Measurements from ENCODE around the gene CIB2. TPM values are rescaled to one million over a fixed set of nuclear protein-coding genes. Genes with fewer than 3 reads are reported as not detected.

Gene CIB2
- total and polyA plus RNA-seq, 8 donors, result 0.80 to 20.4 (median 5.2) TPM; not detected in 1

- Histone ChIP-seq H3K9me3 (no peaks in the 10 kb centered on the region), H3K27ac (no peak overlapping the region), H3K4me3 (no peak overlapping the region), H3K36me3 (peaks cover 70 to 100% (median 96%) of the 10 kb centered on the region in 4 donors), H3K4me1 (no peaks in the 10 kb centered on the region), H3K27me3 (no peaks in the 10 kb centered on the region)
- TF ChIP-seq CTCF (IDR thresholded peaks at IDR 0.05), result no peak
- 84 to 94% (median 92%) methylated on average over 13 of the region's 13 CpGs for WGBS, 5 donors
- intact Hi-C loops (cut with DNase I; ENCODE audit: low total_unique reads), result no loop called here
- no peak for DNase-seq
These were observed 30.8 kb upstream of the CIB2 start for GRCh38 chr15:78162038-78162437.

GRCh38 chr15:78159395-78159794, 28.1 kb upstream of the CIB2 start:
- H3K4me1 ChIP-seq, result peaks cover 0 to 20% (median 8%) of the 10 kb centered on the region in 4 donors
- peaks cover 47 to 90% (median 81%) of the 10 kb centered on the region in 4 donors for H3K36me3 ChIP-seq
- no peak overlapping the region for H3K4me3 ChIP-seq
- no peaks in the 10 kb centered on the region for H3K9me3 ChIP-seq
- H3K27me3 ChIP-seq, result no peaks in the 10 kb centered on the region
- intact Hi-C loops (cut with DNase I; ENCODE audit: low total_unique reads), result no loop called here
- WGBS, 5 donors, result 92 to 100% (median 98%) methylated on average over 3 of the region's 3 CpGs
- no peak overlapping the region for H3K27ac ChIP-seq
- no peak for DNase-seq
- no peak for TF ChIP-seq CTCF (IDR thresholded peaks at IDR 0.05)
- TF ChIP-seq POLR2A (IDR thresholded peaks at IDR 0.05), result no peak
- no peak for TF ChIP-seq EP300 (IDR thresholded peaks at IDR 0.05)

- TF ChIP-seq EP300 (IDR thresholded peaks at IDR 0.05), result no peak
- no peak for TF ChIP-seq POLR2AphosphoS5 (IDR thresholded peaks at IDR 0.05)
- no peak for TF ChIP-seq CTCF (IDR thresholded peaks at IDR 0.05)
- no peak for TF ChIP-seq POLR2A (IDR thresholded peaks at IDR 0.05)
- peaks cover 0 to 20% (median 10%) of the 10 kb centered on the region in 4 donors for H3K4me1 ChIP-seq
- no peak for DNase-seq
- intact Hi-C loops (cut with DNase I; ENCODE audit: low total_unique reads), result no loop called here
- no peak overlapping the region for H3K4me3 ChIP-seq
- no peaks in the 10 kb centered on the region for H3K9me3 ChIP-seq
- no peaks in the 10 kb centered on the region for H3K27me3 ChIP-seq
- no peak overlapping the region for H3K27ac ChIP-seq
- WGBS, 5 donors, result 18 to 48% (median 33%) methylated on average over 2 of the region's 2 CpGs
- peaks cover 36 to 68% (median 60%) of the 10 kb centered on the region in 4 donors for H3K36me3 ChIP-seq
These were observed 26.0 kb upstream of the CIB2 start for GRCh38 chr15:78157203-78157602.

- Histone ChIP-seq H3K4me1 (peaks cover 0 to 22% (median 11%) of the 10 kb centered on the region in 4 donors), H3K4me3 (no peak overlapping the region), H3K27me3 (no peaks in the 10 kb centered on the region), H3K36me3 (peaks cover 31 to 63% (median 54%) of the 10 kb centered on the region in 4 donors), H3K27ac (no peak overlapping the region), H3K9me3 (no peaks in the 10 kb centered on the region)
- intact Hi-C loops (cut with DNase I; ENCODE audit: low total_unique reads), result no loop called here
- DNase-seq, result no peak
- TF ChIP-seq EP300 (IDR thresholded peaks at IDR 0.05) (no peak), POLR2AphosphoS5 (IDR thresholded peaks at IDR 0.05) (no peak), CTCF (IDR thresholded peaks at IDR 0.05) (no peak), POLR2A (IDR thresholded peaks at IDR 0.05) (no peak)
- WGBS, 5 donors, result 68 to 88% (median 79%) methylated on average over 1 of the region's 1 CpG
These were observed 25.4 kb upstream of the CIB2 start for GRCh38 chr15:78156653-78157052.

All from stomach (tissue), 9 donors.